T-helper 1 cell (primary cell): ENCODE results near the gene AKR1E2.
A peak's percentile ranks its signal among the peaks of the same experiment; 100 is the strongest.
"Not testable (repeated sequence)": the region's sequence is repeated elsewhere in the genome, so short reads cannot be mapped to it uniquely, and the experiment has no call there.

Experiments used
- DNase-seq, 5 donors: peaks; one replicate each; pipeline ENCODE4 v3.0.0-alpha.2; 2012 to 2020

AKR1E2 gene

DNA sequence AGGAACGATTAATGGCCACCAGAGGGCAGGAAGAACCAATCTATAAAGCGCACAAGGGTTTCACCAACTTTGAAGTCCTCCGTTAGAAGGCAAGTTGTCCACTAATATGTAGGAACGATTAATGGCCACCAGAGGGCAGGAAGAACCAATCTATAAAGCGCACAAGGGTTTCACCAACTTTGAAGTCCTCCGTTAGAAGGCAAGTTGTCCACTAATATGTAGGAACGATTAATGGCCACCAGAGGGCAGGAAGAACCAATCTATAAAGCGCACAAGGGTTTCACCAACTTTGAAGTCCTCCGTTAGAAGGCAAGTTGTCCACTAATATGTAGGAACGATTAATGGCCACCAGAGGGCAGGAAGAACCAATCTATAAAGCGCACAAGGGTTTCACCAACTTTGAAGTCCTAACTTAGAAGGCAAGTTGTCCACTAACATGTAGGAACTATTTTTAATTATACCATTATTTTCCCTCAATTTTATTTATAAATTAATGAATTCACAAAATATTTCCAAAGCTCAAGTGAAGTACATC lies 10.3 kb upstream of the AKR1E2 start:
- DNase-seq = not testable (repeated sequence)

- no peak for DNase-seq
Observed at GRCh38 chr10:4816966-4817365, 9.0 kb upstream of the AKR1E2 start.

DNA sequence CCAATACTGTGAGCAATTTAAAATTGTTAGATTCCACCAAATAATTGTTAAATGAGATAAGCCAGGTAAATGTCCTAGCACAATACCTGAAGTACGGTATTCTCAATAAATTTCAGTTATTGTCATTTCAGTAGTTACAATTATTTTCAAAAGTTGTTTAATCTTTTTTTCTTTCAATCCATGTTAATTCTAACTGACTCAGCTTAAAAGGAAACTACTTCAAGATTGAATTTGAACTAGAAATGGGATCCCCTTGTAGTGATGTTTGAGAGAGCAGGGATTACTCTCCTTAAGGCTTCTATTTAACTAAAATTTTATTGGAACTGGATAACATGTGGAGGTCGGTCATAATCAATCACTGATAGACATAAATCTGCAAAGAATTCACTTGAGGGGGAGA lies 6.9 kb upstream of the AKR1E2 start:
- DNase-seq = no peak

GRCh38 chr10:4819707-4820106 lies 6.3 kb upstream of the AKR1E2 start:
- DNase-seq = no peak

- DNase-seq = no peak
Observed at GRCh38 chr10:4820804-4821401, 5.1 kb upstream of the AKR1E2 start.

DNA sequence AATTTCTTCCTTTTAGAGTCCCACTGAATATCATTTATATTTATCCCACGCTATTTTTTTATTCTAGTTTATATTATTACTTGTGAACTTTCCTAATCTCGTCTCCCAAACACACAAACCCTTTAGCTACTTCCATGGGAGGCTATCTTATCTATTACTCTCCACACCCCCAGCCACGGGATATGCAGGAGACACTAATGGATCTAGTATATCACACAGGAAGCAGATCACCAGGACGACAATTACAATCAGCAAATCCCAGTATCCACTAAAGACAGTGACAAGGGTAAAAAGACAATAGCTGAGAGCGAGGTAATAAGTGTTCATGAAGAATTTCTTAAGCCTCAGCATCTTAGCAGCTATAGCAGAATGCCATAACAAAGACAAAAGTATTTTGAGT lies 3.8 kb upstream of the AKR1E2 start:
- DNase-seq = no peak

DNA sequence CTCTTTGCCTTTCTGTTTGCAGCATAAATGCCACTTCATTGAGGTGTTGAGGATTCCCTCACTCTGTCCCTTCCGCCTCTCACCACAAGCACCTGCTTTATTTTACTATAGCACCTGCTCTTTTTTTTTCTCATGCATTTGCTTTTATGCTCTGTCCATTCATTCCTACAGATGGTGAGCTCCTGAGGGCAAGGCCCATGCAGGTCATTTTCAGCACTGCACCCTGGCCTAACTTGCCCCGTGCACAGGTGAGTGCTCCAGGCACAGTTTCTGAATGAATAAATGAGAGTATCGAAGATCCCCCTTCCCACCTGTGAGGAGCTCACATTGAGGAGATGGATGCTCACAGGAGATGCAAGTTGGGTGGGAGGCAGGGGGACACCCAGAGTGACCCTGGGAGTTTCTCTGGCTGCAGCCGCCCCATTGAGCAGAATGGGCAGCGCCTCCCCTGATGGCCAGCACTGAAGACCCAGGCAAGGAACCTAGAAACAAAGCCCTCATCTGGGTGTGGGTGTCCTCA lies 1.2 kb upstream of the AKR1E2 start:
- DNase-seq = no peak

- no peak for DNase-seq
Observed at GRCh38 chr10:4825456-4825867, 545 bp upstream of the AKR1E2 start.

GRCh38 chr10:4826792-4827324 lies 851 bp downstream of the AKR1E2 start:
- no peak for DNase-seq

DNA sequence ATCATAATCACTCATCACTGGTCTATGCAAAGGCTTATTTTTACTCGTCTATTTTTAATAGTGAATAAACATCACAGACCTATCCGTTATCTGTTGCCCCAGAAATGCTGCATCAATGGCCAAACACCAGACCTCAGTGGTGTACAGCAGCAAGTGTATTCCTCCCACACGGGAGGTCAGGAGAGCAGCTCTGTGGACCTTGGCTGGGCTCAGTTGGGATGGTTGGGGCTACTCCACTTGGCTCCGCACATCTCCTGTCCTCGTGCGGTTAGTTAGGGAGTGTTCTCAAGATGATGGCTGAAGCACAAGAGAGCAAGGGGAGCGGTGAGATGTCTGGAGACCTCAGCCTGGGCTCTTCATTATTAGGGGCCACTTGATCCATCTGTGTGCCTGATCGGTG lies 2.0 kb downstream of the AKR1E2 start:
- DNase-seq = no peak

- DNase-seq = no peak
Observed at GRCh38 chr10:4830551-4830950, 4.5 kb downstream of the AKR1E2 start.

- DNase-seq = no peak
Observed at GRCh38 chr10:4831091-4831490, 5.1 kb downstream of the AKR1E2 start.

GRCh38 chr10:4833286-4833685 lies 7.3 kb downstream of the AKR1E2 start:
- no peak for DNase-seq

DNA sequence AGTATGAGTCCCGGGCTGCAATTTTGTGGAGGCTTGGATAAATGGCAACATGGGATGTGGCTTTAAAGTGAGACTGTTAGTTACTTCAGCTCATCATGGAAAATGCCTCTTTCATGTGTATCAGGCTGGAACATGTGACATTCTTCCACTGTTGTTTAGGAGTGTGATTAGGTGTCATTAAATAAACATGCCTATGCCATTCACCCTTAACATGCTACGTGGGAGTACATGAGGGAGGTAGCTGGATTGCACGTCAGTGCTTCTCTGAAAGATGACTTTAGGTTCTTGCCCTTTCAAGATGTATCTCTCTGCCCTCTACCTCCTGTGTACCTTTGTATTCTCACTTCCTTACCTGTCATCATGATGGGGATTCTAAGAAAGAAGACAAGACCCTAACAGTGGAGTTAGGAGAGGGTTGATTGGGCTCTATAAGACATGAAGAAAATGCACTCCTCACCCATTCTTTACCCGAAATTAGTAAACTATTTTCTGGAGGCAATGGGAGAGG lies 8.9 kb downstream of the AKR1E2 start:
- DNase-seq = no peak

GRCh38 chr10:4835494-4835918 lies 9.5 kb downstream of the AKR1E2 start:
- peak in 1 of 5 donors; percentile 17 for DNase-seq

DNA sequence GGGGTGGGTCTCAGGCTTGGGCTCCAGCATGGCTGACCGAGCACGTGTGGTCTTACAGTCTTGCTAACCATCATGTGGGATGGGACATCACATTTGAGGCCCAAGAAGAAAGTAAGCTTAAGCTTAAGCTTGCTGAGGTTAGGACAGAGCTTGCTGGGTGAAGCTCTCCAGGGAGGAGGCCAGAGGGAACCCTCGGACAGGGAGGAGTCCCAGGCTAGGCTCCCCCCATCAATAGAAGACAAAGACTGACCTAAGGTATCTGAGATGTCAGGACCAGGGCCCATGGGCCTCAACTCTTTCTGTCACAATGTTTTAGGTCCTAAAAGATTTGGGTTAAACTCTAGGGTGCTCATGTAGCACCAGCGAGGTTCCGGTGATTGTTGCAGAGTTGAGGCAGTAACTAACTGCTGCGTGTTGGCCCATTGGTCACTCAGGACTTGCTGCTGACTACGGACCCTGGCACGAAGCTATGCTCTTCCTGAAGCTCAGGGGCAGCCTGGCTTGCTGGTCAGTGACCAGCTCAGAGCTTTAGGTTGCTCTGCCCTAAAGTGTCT lies 10.5 kb downstream of the AKR1E2 start:
- DNase-seq = no peak

DNA sequence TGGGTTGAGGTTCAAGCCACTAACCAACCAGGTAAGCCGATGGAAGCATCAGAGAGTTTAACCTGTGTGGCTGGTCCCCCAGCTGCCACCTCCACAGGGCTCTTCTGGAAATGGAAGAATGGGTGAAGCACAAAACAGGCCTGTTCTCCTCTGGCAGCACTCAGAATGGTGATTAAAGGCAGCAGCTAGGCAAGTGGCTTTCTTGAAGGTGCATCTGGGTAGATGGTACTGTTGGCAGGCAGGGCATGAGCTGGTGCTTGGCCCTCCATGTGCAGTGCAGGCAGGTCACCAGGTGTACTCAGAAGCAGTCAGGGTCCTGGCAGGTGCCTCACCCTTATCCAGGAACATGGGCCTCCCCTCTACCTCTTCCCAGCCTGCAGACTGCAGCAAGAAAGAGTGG lies 11.5 kb downstream of the AKR1E2 start:
- DNase-seq = no peak

DNA sequence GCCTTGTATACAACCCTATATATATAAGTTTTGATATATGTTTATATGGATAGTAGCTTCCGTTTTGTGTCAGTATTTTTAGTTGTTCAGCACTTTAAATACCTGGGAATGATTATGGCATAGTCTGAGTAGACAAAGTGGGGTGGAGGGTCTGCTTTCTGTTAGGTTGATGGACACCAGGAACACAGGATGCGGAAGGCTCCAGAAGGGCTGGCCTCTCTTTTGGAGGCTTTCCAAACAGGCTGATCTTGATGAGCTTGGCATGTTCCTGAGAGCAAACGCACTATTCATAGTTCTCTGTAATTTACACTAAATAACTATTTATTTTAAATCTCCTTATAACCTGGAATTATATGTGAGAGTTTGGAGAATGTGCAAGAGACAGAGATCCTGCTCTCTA lies 12.7 kb downstream of the AKR1E2 start:
- no peak for DNase-seq

GRCh38 chr10:4839353-4839752 lies 13.3 kb downstream of the AKR1E2 start:
- DNase-seq = no peak

GRCh38 chr10:4840151-4840550 lies 14.1 kb downstream of the AKR1E2 start:
- DNase-seq = no peak

- no peak for DNase-seq
Observed at GRCh38 chr10:4843525-4844180, 17.6 kb downstream of the AKR1E2 start.

- DNase-seq = no peak
Observed at GRCh38 chr10:4844864-4845263, 18.9 kb downstream of the AKR1E2 start.

DNA sequence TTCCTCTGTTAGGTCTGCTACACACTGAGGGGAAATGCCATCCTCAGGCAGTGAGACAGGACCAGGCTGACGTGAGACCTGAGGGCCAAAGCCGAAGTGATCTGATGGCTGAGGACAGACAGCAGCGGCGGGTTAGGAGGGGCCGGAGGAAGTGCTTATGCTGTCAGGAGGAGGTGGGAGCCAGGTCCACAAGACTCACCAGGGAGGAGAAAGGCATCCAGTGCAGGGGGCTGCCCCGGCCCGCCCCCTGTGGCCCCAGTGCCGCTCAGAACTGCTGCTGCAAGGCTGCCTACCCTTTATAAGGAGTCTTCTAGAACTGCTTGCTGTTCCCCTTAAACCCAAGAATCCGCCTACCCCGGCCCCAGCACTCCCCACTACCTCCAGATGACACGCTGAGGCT lies 19.8 kb downstream of the AKR1E2 start:
- no peak for DNase-seq

- no peak for DNase-seq
Observed at GRCh38 chr10:4846775-4847174, 20.8 kb downstream of the AKR1E2 start.
